Measurements from ENCODE around the gene VWA5B2. TPM values are rescaled to one million over a fixed set of nuclear protein-coding genes. Genes with fewer than 3 reads are reported as not detected.

VWA5B2 gene
- total RNA-seq, 4 donors from 2014 or later: 0.19 to 0.47 TPM; not detected in 2

GRCh38 chr3:184222521-184222920, 6.9 kb upstream of the VWA5B2 start:
- ATAC-seq (ENCODE audit: low FRiP score): no peak
- no peak for TF ChIP-seq CTCF (IDR thresholded peaks at IDR 0.05)
- no peak for DNase-seq (ENCODE audit: low spot score)

- no peak for TF ChIP-seq CTCF (IDR thresholded peaks at IDR 0.05)
- DNase-seq (ENCODE audit: low spot score) (no peak), ATAC-seq (ENCODE audit: low FRiP score) (no peak)
Measured at GRCh38 chr3:184223946-184224345, 5.4 kb upstream of the VWA5B2 start.

GRCh38 chr3:184227481-184227935, 1.9 kb upstream of the VWA5B2 start:
- no peak for TF ChIP-seq CTCF (IDR thresholded peaks at IDR 0.05)
- DNase-seq (ENCODE audit: low spot score) (no peak), ATAC-seq (ENCODE audit: low FRiP score) (no peak)

GRCh38 chr3:184228376-184229137, 828 bp upstream of the VWA5B2 start:
- no peak for ATAC-seq (ENCODE audit: low FRiP score)
- no peak for DNase-seq (ENCODE audit: low spot score)
- no peak for TF ChIP-seq CTCF (IDR thresholded peaks at IDR 0.05)

DNA sequence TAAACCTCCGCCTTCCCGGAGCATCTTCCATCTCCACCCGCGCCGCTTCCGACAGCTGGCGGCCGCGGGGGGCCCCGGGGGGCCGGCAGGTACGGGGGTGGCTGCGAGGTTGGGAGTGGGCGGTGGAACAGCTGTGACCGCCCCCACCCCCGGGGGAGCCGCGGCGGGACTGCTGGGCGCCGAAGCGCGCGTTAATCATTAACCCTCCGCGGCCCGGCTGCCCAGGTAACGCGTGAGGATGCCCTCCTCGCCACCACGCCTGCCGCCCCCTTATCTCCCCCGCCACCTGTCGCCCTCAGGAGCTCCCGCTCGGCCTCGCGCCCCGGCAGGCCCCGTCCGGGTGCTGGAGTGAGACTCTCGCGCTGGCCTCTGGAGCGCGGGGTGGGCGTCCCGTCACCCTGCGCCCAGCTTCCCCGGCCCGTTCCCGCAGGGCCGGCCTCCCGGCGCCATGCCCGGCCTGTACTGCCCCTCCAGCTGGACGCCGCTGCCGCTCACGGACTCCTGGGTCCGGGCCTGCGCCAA, 757 bp downstream of the VWA5B2 start:
- no peak for TF ChIP-seq CTCF (IDR thresholded peaks at IDR 0.05)
- ATAC-seq (ENCODE audit: low FRiP score): no peak
- no peak for DNase-seq (ENCODE audit: low spot score)

DNA sequence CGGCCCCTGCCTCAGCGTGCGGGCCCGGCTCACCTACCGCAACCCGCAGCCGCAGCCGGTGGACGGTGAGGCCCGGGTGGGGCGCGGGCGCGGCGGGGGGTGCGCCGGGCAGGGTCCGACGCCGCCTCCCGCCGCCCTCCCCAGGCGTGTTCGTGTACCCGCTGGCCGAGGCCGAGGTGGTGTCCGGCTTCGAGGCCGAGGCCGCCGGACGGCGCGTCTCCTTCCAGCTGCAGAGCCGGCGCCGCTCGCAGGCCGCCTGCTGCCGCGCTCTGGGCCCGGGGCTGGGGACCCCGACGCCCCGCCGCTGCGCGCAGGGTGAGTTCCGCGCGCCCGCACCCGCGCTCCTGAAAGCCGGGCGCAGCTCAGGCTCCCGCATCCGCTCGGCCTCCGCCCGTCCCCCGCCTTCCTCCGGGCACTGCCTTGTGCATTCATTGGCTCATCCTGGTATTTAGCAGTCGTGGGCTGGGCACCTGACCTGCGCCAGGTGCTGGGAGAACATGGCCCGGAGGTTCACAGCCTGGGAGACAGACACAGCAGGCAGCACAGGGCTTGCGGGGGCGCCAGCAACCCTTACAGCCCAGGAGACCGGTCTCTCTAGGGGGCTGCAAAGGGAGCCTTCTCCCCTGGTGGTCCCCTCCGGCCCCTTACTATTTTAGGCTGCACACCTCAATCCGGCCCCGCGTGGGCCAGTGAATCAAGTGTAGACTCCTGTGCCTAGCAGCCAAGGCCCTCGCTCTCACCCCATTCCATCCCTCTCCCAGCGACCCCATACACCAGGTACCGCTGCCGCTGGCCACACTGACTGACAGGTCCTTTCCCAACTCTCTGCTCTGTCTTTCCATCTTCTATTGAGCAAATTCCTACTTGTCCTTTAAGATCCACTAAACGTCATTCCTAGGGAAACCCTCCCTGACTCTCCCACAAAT, 1.5 kb downstream of the VWA5B2 start:
- no peak for DNase-seq (ENCODE audit: low spot score)
- TF ChIP-seq CTCF (IDR thresholded peaks at IDR 0.05): no peak
- no peak for ATAC-seq (ENCODE audit: low FRiP score)

Data from omental fat pad (tissue), 4 donors.